ENCODE measurements around the gene GNB1. TPM values are rescaled to one million over a fixed set of nuclear protein-coding genes. Genes with fewer than 3 reads are reported as not detected.

The GNB1 gene
- total and polyA plus RNA-seq, 12 donors = 64.9 to 228 (median 168) TPM

Other genes starting within 250 kb of the GNB1 start
- gene CDK11B, start 232.1 kb downstream of the GNB1 start, total RNA-seq = 10 to 100 TPM; 20.9 to 30.4 (median 23.8) TPM
- gene CDK11B, start 232.1 kb downstream of the GNB1 start, polyA plus RNA-seq = 10 to 100 TPM; 31.4 to 34.1 TPM
- 10 to 100 TPM; 12.3 to 30.7 (median 17.0) TPM for gene SLC35E2B, start 198.3 kb downstream of the GNB1 start, total RNA-seq
- 10 to 100 TPM in 1 of 2 donors, 1 to 10 TPM in 1; 8.4 to 21.1 TPM for gene SLC35E2B, start 198.3 kb downstream of the GNB1 start, polyA plus RNA-seq
- gene CDK11A, start 166.7 kb downstream of the GNB1 start, total RNA-seq = 10 to 100 TPM; 11.6 to 26.3 (median 15.3) TPM
- 10 to 100 TPM; 13.0 to 88.3 TPM for gene CDK11A, start 166.7 kb downstream of the GNB1 start, polyA plus RNA-seq
- 10 to 100 TPM; 15.2 to 40.2 (median 21.9) TPM for gene NADK, start 112.6 kb downstream of the GNB1 start, total RNA-seq
- 10 to 100 TPM; 26.2 to 37.5 TPM for gene NADK, start 112.6 kb downstream of the GNB1 start, polyA plus RNA-seq
- gene CALML6, start 24.2 kb upstream of the GNB1 start, total RNA-seq = under 1 TPM in 2 of 10 donors, not detected in 8; 0.20 TPM
- under 1 TPM; 0.09 to 0.88 TPM for gene CALML6, start 24.2 kb upstream of the GNB1 start, polyA plus RNA-seq
- 1 to 10 TPM in 6 of 10 donors, under 1 TPM in 2, not detected in 2; 0.58 to 3.1 (median 1.9) TPM for gene TMEM52, start 28.2 kb upstream of the GNB1 start, total RNA-seq
- gene TMEM52, start 28.2 kb upstream of the GNB1 start, polyA plus RNA-seq = 10 to 100 TPM in 1 of 2 donors, 1 to 10 TPM in 1; 1.0 to 11.5 TPM
- gene CFAP74, start 112.7 kb upstream of the GNB1 start, total RNA-seq = not detected
- gene CFAP74, start 112.7 kb upstream of the GNB1 start, polyA plus RNA-seq = under 1 TPM in 1 of 2 donors, not detected in 1; 0.03 TPM
- gene GABRD, start 128.3 kb upstream of the GNB1 start, total RNA-seq = 1 to 10 TPM in 1 of 10 donors, under 1 TPM in 7, not detected in 2; 0.30 to 1.1 (median 0.44) TPM
- 1 to 10 TPM in 1 of 2 donors, under 1 TPM in 1; 0.87 to 1.0 TPM for gene GABRD, start 128.3 kb upstream of the GNB1 start, polyA plus RNA-seq
- gene PRKCZ, start 159.3 kb upstream of the GNB1 start, total RNA-seq = 10 to 100 TPM in 9 of 10 donors, 1 to 10 TPM in 1; 8.4 to 17.8 (median 14.2) TPM
- gene PRKCZ, start 159.3 kb upstream of the GNB1 start, polyA plus RNA-seq = 10 to 100 TPM; 14.6 to 18.4 TPM

Measured in heart right ventricle (tissue), 12 donors.